OCI-M2 (cell line): ENCODE data around the gene PDE6B.
"Not testable (repeated sequence)": the region's sequence is repeated elsewhere in the genome, so short reads cannot be mapped to it uniquely, and the experiment has no call there.

Experiments
- DNase-seq: peaks from one replicate; lab custom pipeline; 2025; ENCODE audit not compliant: unreplicated experiment; lab: John Stamatoyannopoulos, UW

PDE6B gene

DNA sequence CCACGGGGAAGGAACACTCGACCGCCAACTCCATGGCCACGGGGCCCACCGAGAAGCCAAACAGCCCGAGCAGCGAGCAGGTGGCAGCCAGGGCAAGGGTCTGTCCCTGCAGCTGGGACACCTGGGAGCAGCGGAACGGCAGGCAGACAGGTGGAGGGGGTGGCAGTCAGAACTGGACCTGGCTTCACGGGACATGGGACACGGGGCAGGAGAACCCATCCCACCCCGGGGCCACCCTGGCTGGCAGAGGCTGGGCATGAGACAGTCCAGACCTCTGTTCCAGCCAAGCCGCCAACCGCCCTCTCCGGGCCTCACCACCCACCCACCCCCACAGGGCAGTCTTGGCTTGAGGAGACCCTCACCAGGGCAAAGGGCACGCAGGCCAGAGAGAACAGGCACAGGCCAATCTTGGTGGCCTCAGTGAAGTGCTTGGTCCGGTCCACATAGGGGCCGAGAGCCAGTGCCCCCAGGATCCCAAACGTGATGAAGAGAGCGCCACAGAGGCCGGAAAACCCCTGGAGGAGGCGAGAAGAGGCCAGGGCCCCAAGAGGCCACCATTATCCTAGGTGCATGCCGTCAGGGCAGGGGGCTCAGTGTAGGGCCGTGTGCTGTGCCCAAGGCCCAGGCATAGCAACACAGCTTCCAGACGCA lies 58.0 kb downstream of the PDE6B start:
- DNase-seq, result no peak

DNA sequence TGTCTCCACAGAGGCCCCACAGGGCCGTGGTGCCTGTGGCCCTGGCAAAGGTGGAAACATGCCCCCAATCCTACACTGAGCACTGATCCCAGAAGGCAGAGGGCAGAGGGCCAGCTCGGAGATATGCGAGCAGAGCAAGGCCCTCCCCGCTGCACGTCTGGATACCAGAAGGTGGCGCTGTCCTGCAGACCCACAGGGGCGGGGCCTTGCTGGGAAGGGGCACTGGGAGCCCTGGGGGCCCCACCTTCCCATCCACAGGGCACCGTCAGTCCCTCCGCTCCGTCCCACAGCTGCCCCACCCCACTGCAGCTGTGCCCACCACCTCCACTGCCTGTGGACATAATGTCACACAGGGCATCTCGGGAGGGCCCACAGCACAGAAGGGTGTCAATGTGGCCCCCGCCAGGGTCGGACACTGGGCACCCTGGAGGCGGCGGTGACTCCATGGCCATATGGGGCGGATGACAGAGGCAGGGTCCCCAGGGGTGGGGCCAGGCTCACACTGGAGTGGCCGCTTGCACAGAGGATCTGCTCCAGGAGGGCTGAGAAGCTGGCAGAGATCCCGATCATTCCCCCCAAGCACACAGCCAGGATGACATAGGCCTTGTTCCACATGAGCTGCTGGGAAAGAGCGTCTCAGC lies 58.7 kb downstream of the PDE6B start:
- DNase-seq, result no peak

DNA sequence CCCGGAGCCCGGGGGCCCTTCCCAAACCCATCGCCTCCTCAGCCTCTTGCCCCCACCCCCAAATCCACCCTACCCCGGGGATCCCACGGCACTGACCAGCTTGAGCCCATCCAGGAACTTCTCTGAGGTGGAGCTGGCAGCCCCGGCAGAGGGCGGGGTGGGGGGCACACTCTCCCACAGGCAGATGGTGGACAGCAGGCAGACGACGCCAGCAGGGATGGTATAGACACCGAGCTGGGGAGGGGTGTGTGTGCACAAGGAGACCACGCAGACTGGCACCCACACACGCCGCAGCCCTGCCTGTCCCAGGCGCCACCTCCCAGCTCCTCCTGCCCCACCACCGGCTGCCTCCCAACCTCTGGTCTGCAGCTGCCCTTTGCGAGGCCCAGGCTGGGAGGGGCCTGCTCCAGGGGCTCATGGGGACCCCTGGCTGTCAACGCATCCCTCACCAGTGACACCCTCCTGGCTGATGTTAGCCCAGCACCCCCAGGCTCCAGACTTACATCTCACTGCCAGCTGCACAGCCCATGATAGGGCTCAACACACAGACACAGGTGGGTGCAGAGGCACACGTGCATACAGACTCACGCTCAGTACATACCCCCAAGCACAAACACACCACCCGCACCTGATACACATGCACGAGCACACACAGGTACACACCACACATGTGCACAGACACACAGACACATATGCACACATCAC lies 59.4 kb downstream of the PDE6B start:
- DNase-seq, result no peak

DNA sequence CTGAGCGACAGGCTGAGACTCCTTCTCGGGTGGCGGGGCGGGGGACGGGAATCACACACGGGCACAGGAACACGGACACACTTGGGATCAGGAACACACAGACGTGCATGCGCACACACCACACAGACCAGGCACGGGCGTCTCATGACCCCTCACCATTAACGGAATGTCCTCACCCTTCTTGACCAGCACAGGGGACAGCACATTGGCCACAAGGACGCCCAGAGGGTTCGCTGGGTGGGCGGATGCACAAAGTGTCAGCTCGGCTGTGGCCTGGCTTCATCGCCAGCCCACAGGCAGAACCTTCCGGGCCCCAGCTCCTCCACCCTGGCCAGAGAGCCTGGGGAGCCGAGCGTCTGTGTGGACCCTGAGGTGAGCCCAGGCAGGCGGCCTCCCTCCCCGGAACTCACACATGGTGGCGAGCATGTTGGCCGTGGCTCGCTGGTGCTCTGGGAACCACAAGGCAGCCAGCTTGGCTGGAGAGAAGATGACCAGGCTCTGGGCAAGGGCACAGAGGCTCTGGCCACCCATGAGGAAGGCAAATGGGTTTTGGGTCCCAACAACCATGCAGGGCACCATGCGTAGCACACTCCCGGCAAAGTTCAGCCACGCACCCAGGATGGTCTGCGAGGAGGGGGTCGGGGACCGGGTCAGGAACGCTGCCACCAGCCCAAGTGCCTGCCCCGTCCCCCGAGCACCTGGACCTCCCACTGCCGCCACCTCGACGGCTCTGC lies 60.5 kb downstream of the PDE6B start:
- no peak for DNase-seq

DNA sequence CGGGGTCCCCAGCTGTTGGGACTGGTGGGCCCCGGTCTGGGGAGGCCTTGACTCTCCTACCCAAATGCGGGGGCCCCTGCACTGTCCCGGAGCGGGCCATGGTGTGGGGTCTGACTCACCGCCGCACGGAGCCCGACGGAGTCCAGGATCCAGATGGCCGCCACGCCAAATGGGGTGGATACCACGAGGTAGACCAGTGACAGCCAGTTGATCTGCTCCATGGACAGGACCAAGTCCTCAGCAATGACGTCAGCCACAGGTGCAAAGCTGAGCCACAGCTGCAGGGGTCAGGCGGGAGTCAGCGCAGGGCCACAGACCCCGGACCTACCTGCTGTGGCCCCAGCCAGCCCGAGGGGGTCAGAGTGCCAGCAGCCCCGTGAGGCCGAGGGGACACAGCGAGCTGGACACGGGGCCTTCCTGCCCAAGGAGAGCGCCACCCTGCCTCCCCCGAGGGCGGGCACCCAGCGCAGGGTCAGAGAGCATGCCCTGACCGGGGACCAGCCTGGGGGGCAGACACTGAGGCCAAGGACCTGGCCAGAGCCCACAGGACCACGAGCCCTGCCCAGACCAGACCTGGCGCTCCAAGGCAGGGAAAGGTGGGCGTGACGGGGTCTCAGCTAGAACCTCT lies 61.2 kb downstream of the PDE6B start:
- DNase-seq, result no peak

DNA sequence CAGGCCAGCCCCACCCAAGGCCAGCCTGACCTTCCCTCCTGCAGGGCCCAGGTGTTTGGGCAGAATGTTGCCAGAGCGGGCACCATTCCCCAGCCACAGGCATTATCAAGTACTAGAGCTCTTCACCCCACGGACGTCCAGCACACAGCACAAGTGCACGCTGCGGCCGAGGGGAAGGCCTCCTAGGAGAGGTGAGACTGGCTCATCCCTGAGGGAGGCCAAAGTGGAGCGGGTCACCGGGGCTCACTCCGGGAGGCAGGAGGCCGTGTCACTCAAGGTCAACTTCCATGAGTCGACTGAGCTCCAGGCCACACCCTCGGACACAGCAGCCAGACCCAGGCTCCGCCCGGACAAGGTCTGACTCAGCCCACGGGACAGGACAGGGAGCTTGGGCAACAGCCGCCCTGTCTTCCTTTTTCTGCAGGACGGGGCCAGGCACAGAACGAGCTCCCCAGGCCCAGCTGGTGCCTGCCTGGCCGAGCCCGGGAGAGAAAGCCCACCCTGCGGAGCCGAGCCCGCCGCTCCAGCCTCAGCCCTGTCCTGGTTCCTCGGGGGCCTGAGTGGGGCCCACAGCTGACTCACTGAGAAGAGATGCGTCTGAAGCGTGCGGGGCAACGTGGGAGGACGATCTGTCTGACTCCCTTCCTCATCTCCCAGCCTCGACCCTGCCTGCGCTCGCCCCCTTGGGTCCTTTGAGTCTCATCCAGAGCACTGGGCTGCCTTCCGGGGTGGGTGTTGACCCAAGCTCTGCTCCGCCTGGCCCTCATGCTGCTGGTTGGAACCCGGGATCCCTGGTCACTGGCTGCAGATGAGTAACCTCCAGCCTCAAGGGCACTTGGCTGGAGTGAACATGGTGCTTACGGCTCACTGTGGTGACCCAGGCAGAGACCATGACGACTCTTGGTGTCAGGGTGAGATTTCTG lies 61.9 kb downstream of the PDE6B start:
- no peak for DNase-seq

DNA sequence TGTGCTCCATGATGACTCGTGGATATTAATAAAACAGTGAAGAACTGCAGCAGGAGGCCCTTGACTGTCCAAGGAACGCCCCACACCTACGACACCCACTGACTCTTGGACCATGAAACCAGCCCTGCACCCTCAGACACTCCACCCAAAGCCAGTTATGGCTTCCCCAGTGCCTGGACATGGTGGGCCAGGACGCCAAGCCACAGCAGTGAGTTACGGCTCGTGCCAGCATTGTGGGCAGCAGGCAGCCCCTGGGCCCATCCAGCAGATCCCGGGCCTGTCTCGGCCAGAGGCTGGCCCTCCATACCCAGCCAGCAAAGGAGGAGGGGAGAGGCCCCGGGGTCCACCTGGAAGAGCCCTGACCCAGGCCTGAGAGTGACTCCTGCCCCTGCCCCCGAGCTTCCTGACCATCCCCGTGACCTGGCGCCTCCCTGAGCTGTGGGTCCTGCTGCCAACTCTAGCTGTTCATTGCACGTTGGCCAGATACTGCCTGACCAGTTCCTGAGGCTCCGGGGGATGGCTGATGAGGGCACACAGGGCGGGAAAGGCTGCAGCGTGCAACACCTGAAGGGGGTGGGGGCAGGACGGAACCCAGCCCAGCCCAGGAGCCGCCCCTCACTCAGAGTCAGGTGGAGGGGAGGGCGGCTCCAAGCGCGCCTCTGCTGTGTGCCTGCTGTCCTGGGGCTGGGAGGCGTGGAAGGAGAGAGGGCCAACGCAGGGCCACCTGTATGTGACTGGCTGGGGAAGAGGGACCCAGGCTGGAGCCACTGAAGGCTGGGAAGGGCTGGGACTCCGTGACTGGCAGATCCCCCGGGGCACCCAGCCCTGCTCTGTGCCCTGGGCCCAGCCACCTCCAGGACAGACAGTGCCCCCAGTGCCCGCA lies 62.8 kb downstream of the PDE6B start:
- DNase-seq, result no peak

DNA sequence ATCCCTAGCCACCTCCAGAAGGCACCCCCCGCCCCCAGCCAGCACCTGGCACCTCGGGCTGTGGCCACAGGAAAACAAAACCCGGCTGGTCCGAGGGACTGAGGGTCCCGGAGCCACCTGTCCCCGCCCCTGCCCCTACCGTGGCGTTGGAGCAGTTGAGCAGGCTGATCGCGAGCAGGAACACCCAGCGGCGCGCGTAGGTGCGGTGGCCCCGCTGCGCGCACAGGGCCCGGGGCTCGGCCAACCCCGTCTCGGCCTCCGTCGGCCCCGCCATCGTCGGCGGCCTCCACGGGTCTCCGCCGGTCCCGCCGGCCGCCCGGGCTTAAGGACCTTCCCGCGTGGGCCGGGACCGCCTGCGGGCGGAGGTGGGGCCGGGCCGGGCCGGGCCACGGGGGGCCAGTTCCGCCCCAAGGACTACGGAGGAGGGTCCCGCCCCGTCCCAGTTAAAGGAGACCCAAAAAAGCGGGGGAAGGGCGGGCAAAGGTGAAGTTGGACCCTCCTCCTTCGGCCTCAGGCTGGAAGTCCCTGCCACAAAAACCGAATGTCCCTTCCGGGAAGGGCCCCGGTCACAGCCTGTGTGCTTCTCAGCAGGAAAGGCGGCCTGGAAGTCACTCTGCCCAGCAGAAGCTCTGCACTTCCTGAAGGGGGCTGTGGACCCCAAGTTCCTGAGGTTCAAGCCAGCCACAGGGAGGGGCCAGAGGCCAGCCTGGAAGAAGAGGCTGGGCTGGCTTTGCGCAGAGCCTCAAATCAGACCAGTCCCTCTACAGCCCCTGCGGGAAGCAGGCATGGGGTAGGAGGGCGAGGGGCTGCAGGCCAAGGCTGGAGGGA lies 63.7 kb downstream of the PDE6B start, which contains the start of gene SLC49A3:
Gene SLC49A3 (minus strand): TSS at position 298 of the 828 bp plus-strand sequence. CDS start 24 bp downstream, at position 274.
- DNase-seq, result no peak

DNA sequence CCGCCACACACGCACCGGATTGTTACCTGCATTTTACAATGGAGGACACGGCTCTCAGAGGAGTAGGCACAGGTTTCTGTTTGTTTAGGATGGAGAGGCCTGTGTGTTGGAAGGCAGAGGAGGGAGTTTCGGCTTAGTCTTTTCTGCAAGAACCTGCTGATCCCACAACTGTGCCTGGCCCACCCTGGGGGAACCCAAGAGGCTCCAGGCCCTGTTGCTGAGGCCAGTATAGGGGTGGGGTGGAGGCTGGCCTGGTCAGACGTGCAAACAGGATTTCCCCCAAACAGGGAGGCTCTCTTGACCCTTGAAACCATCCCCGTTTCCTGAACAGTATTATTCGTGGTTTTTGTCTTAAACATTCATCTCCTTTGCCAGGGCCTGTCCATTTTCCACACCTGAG lies 64.3 kb downstream of the PDE6B start:
- no peak for DNase-seq

DNA sequence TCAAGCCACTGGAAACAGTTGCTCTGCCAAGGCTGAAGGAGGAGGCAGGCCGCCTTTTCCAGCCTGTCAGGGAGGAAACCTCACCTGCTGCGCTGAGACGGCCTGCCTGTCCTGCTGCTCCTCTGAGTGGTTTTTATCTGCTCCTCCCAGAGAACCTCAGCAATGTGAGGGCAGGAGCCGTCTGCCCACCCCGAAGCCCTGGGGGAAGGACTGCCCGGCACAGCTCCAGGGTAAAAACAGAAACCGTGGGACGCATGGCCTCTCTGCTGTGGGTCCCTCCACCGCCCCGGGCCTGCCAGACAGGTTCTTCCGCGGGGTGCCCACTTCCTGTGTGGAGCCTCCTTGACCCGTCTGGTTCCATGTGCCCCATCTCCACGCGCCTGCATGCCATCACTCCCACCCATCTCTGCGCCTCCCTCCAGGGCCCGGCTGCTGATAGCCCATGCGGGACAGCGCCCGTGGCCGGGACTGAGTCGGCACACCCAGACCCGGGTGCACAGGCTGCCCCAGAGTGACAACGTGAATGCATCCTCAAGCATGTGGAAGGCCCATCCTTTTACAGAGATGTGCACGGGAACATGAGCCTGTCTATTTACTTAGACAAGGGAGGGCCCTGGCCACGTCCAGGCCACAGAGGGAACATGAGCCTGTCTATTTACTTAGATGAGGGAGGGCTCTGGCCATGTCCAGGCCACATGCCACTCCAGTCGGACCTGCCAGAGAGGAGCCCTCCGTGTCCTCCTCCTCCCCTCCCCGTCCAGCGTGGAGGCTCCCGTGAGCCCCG lies 67.6 kb downstream of the PDE6B start:
- DNase-seq, result no peak

DNA sequence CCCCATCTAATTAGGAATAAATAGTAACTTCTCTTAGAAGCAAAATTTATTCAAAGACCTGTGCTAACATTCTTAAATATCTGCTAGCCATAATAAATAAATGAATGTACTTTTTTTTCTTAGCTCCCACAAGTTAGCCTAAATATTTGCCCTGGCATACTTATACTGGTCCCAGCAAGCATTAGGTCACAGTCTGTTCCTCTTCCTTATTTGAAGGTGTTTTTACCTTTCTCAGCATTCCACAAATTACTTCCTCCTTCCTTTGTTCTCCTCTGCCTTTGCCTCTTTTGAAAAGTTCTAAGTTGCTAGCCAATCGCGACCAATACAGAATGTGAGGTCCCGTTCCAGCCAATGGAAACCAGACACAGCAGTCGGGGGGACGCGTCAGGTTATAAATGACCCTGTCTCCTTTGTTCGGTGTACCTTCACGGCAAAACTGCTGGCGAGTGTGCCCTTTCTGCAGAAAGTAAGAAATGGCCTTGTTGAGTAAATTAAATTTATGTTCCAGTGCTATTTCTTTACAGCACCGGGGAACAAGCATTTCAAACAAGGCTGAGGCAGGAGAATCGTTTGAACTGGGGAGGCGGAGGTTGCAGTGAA lies 69.1 kb downstream of the PDE6B start:
- DNase-seq, result not testable (repeated sequence)

DNA sequence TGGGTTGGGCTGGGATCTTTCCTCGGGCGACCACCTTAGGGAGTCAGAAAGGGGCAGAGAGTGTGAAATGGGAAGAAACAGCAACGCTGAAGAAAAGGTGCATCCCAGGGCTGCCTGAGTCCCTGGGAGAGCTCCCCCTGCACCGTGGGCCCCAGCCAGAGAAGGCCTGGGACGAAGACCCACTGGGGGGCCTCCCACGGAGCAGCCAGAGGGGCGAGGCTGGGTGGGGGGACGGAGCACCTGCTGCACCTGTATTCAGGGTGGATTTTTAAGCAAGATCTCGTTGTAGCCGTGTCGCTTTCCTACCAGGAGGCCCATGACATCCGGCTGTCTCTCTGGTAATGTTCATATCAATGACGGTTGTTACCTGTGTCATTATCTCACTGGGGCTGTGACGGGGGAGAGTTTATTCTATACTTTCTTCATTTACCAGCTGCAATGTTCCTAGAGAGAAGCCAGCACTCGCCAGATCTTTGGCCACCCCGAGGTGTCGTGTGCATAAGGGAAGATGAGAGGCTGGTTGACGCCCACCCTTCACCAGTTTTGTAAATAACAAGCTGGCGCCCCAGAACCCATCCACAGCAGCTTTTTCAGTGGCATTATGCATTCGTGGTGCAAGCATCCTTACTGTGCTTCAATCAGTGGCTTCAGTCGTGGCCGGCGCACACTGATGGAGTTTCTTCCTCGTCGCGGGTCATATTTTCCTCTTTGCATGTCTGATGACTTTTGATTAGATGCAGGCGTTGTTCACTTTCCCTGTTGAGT lies 74.6 kb downstream of the PDE6B start:
- no peak for DNase-seq

DNA sequence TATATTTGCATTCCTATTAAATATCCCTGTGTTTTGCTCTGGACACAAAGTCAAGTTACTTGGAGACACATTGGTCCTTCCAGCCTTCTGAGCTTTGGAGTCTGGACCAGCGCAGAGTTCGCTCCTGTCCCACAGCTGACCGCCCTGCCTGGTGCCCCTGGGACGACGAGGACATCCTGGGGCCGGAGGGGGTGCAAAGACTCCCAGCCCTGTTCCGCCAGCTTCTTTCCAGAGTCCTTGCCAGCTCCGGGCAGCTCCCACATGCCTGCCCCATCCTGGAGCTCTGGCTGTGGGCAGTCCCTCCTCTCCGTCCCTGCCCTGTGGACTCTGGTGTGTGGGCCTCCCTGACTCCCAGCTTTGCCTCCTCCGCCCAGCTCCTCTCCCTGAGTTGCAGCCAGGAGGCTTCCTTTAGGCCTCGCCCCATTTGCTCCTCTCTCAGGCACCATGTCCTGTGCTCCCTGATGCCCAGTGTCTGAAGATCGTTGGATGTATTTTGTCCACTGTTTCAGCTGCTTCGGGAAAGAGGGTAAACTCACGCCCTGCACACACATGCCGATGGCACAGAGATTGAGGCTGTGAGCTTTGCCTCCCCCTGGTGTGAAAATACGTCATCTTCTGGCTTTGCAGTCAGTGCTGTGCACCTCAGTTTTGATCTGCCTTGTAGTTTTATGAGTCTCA lies 75.4 kb downstream of the PDE6B start:
- no peak for DNase-seq

DNA sequence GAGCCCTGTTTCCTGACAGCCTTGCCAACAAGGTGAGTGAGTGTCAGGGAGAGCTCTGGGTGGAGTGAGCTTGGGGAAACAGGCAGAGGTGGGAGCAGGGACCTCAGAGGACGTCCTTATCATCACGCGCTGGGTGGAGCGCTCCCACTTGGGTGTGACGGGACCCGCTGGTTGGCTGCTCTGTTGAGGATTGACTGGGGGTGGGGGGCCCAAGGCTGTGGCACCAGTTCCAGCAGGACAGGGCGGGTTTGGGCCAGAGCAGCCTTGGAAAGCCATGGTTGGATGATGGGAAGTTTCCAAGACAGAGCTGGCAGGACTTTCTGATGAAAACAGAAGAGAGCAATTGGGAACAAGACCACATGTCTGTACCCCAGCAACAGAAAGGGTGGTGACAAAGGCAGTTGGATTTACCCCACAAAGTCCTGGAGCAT lies 77.3 kb downstream of the PDE6B start:
- no peak for DNase-seq

DNA sequence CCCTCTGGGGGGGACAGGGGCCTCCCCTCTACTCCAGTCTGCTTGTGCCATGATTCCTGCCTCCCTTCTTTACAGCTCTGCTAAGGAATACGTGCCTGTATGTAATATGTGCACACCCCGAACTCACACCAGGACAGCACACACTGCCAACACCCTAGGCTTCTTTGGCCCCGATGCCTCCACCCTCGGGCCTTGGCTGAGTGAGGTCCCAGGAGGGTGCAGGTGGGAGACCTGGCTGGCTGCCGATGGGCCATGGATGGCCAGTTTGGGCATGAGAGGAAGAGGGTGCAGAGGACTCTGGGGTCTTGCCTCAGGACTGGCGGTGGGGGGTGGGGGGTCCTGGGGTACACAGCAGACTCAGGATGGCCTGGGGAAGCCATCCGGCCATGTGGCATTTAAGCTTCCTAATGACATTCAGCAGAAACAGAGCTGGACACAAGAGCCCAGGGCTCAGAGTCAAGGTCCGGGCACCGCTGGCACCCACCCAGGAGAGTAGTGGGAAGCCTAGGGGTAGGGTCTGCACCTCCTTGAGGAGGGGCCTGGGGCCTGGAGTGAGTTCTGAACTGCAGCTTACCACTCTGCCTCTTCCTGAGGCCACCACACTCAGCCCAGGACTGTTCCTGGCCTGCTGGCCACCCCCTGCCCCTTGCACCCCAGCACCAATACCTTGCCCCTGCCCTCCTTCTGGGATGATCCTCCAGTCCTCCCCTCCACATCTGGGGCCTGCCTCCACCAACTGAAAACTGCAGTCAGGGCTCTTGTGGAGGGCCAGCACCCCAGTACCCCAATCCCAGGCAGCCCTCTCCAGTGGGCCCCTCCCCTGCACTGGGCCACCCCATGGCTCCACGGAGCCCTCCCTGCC lies 78.2 kb downstream of the PDE6B start:
- DNase-seq, result no peak
